Urinary bladder (tissue), 4 donors: ENCODE results near the gene PRRT3. TPM values are rescaled to one million over a fixed set of nuclear protein-coding genes. Genes with fewer than 3 reads are reported as not detected.

Source experiments
- DNase-seq: peaks from one replicate; pipeline ENCODE4 v3.0.0-alpha.2; 2015; ENCODE audit errors: extremely low spot score
- H3K27ac ChIP-seq: one replicate; pipeline ENCODE4 v1.5.1; 2013; ENCODE audit warnings: low read depth, mild to moderate bottlenecking, moderate library complexity
- H3K36me3 ChIP-seq: one replicate; pipeline ENCODE4 v1.6.1; 2013; ENCODE audit warnings: mild to moderate bottlenecking, moderate library complexity; ENCODE audit not compliant: insufficient read depth
- H3K4me1 ChIP-seq: one replicate; pipeline ENCODE4 v1.6.1; 2013; ENCODE audit warnings: mild to moderate bottlenecking, moderate library complexity; ENCODE audit not compliant: insufficient read depth
- H3K4me3 ChIP-seq: one replicate; pipeline ENCODE4 v1.5.1; 2013; ENCODE audit warnings: low read depth, low read length
- WGBS: extraction: QIAGEN DNeasy Blood & Tissue Kit; methylation state at CpG from one replicate; pipeline ENCODE4 v1.1.7; 2013; 5-methylcytosine and 5-hydroxymethylcytosine counted together
- polyA plus RNA-seq: library from polyadenylated mRNA; stranded (reverse); fragments of 200-250 nt; gene quantifications from one replicate; pipeline ENCODE4 v1.2.3, GENCODE V29; 2013
- total RNA-seq: library from RNA; depleted of rRNA; stranded (reverse); fragments of >200 nt; gene quantifications from one replicate; pipeline ENCODE4 v1.2.3, GENCODE V29; 2014
- donor health status: healthy with polysubstance abuse.
- donor health status: healthy.

The PRRT3 gene
- total and polyA plus RNA-seq, 2 donors: 0.95 to 2.8 TPM

- WGBS: 81% methylated on average over 5 of the region's 5 CpGs
- H3K36me3 ChIP-seq: no peaks in the 10 kb centered on the region
- H3K4me1 ChIP-seq: peaks cover 4% of the 10 kb centered on the region
- no peak for DNase-seq
- no peak overlapping the region for H3K27ac ChIP-seq
- no peak overlapping the region for H3K4me3 ChIP-seq
These were observed 3.6 kb upstream of the PRRT3 start for GRCh38 chr3:9955611-9956352.

GRCh38 chr3:9955067-9955502 is 2.9 kb upstream of the PRRT3 start:
- Histone ChIP-seq H3K27ac (no peak overlapping the region), H3K4me3 (no peak overlapping the region), H3K4me1 (peaks cover 4% of the 10 kb centered on the region), H3K36me3 (no peaks in the 10 kb centered on the region)
- WGBS: 35% methylated on average over 12 of the region's 12 CpGs
- no peak for DNase-seq

- 29% methylated on average over 10 of the region's 10 CpGs for WGBS
- Histone ChIP-seq H3K36me3 (no peaks in the 10 kb centered on the region), H3K27ac (no peak overlapping the region), H3K4me3 (peak overlapping the region; percentile 53), H3K4me1 (peaks cover 4% of the 10 kb centered on the region)
- no peak for DNase-seq
These were observed 628 bp downstream of the PRRT3 start for GRCh38 chr3:9951598-9951961.

- no peaks in the 10 kb centered on the region for H3K36me3 ChIP-seq
- H3K4me3 ChIP-seq: no peak overlapping the region
- DNase-seq: no peak
- no peak overlapping the region for H3K27ac ChIP-seq
- 45% methylated on average over 7 of the region's 7 CpGs for whole genome bisulfite sequencing
- peaks cover 4% of the 10 kb centered on the region for H3K4me1 ChIP-seq
These were observed 1.1 kb downstream of the PRRT3 start for GRCh38 chr3:9951126-9951525.

- peaks cover 4% of the 10 kb centered on the region for H3K4me1 ChIP-seq
- H3K27ac ChIP-seq: no peak overlapping the region
- DNase-seq: no peak
- no peak overlapping the region for H3K4me3 ChIP-seq
- 78% methylated on average over 9 of the region's 9 CpGs for WGBS
- H3K36me3 ChIP-seq: no peaks in the 10 kb centered on the region
These were observed 2.6 kb downstream of the PRRT3 start for GRCh38 chr3:9949626-9950025.

- Histone ChIP-seq H3K4me3 (no peak overlapping the region), H3K4me1 (peaks cover 4% of the 10 kb centered on the region), H3K36me3 (no peaks in the 10 kb centered on the region), H3K27ac (no peak overlapping the region)
- 91% methylated on average over 7 of the region's 7 CpGs for WGBS
- DNase-seq: no peak
These were observed 3.1 kb downstream of the PRRT3 start for GRCh38 chr3:9949115-9949514.

GRCh38 chr3:9948586-9948985 is 3.6 kb downstream of the PRRT3 start:
- H3K4me3 ChIP-seq: no peak overlapping the region
- DNase-seq: no peak
- H3K4me1 ChIP-seq: peaks cover 4% of the 10 kb centered on the region
- WGBS: 87% methylated on average over 3 of the region's 3 CpGs
- H3K27ac ChIP-seq: no peak overlapping the region
- H3K36me3 ChIP-seq: no peaks in the 10 kb centered on the region

- 29% methylated on average over 86 of the region's 86 CpGs for WGBS
- Histone ChIP-seq H3K4me1 (peaks cover 4% of the 10 kb centered on the region), H3K36me3 (no peaks in the 10 kb centered on the region), H3K4me3 (peak overlapping the region; percentile 61), H3K27ac (peak overlapping the region; percentile 55)
- DNase-seq: no peak
These were observed 4.9 kb downstream of the PRRT3 start for GRCh38 chr3:9947025-9947995.

GRCh38 chr3:9946112-9947024 is 5.8 kb downstream of the PRRT3 start:
- peak; percentile 47 for DNase-seq
- H3K4me1 ChIP-seq: no peaks in the 10 kb centered on the region
- H3K36me3 ChIP-seq: no peaks in the 10 kb centered on the region
- peak overlapping the region; percentile 61 for H3K4me3 ChIP-seq
- H3K27ac ChIP-seq: peak overlapping the region; percentile 55
- 7% methylated on average over 90 of the region's 90 CpGs for WGBS

GRCh38 chr3:9945358-9945757 is 6.8 kb downstream of the PRRT3 start:
- no peaks in the 10 kb centered on the region for H3K36me3 ChIP-seq
- no peaks in the 10 kb centered on the region for H3K4me1 ChIP-seq
- no peak overlapping the region for H3K27ac ChIP-seq
- DNase-seq: no peak
- 71% methylated on average over 10 of the region's 10 CpGs for WGBS
- H3K4me3 ChIP-seq: no peak overlapping the region

- Histone ChIP-seq H3K36me3 (no peaks in the 10 kb centered on the region), H3K4me3 (no peak overlapping the region), H3K4me1 (no peaks in the 10 kb centered on the region), H3K27ac (no peak overlapping the region)
- WGBS: 89% methylated on average over 11 of the region's 11 CpGs
- no peak for DNase-seq
These were observed 7.9 kb downstream of the PRRT3 start for GRCh38 chr3:9944271-9944670.

- 87% methylated on average over 11 of the region's 11 CpGs for WGBS
- no peaks in the 10 kb centered on the region for H3K36me3 ChIP-seq
- no peak overlapping the region for H3K4me3 ChIP-seq
- no peaks in the 10 kb centered on the region for H3K4me1 ChIP-seq
- H3K27ac ChIP-seq: no peak overlapping the region
- no peak for DNase-seq
These were observed 9.1 kb downstream of the PRRT3 start for GRCh38 chr3:9942934-9943690.
